Kidney capillary endothelial cell (primary cell): ENCODE data around the gene CXCL10.
"Not testable (repeated sequence)": the region's sequence is repeated elsewhere in the genome, so short reads cannot be mapped to it uniquely, and the experiment has no call there.

ENCODE experiments used
- DNase-seq: peaks from one replicate; pipeline ENCODE4 v3.0.0-alpha.2; 2018; ENCODE audit warnings: low spot score

The CXCL10 gene

GRCh38 chr4:76028350-76028765 is 5.1 kb upstream of the CXCL10 start:
- peak; percentile 29 for DNase-seq

DNA sequence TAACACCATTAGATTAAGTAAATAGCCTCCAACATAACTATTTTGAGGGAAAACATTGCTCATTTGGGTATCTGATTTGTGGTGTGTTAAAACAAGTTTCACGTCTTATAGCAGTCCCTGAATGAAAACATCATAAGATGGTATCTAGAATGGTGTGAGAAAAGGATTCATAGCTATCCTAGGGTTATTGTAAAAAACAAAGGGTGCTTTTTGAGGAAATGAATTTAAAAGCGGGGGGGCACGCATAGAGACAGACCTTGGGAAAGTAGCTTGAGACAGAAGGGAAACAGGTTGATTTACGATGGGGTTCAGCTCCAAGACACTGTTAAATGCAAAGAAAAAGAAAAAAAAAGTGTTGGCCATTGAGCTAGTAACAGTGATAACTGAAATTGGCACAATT is 768 bp upstream of the CXCL10 start:
- DNase-seq, result no peak

DNA sequence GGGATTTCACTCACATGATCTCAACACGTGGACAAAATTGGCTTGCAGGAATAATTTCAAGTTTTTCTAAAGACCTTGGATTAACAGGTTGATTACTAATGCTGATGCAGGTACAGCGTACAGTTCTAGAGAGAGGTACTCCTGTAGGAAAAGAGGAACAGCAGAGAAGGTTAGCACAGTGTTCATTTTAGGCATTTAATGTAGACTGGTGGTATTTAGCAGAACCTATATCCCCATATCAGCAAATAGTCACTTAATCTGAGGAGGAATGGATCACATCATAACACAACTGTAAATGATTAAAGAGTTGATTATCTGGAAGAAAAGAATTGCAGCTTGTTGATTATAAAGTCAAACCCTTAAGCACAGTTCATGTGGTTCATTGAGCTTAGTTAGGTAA is 620 bp downstream of the CXCL10 start:
- DNase-seq, result no peak

DNA sequence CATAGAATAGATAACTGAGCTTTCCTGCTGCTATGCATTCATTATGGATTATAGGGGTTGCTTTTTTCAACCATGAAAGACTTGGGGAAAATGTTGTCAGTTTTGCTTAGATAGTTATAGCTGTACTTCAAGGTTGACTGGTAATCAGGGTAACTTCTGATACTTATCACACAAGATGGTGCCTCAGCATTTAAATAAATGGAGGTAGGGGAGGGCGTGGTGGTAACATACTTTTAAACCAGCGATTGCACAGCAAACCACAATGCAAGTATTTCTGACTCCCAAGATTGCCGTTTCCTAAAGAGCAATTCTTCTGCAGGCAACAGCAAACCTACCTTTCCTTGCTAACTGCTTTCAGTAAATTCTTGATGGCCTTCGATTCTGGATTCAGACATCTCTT is 1.3 kb downstream of the CXCL10 start:
- no peak for DNase-seq

GRCh38 chr4:76017056-76017686 is 6.1 kb downstream of the CXCL10 start:
- no peak for DNase-seq

- DNase-seq, result no peak
Observed at GRCh38 chr4:76016393-76016792, 6.9 kb downstream of the CXCL10 start.

GRCh38 chr4:76013540-76013939 is 9.8 kb downstream of the CXCL10 start:
- DNase-seq, result no peak

- DNase-seq, result peak; percentile 62
Observed at GRCh38 chr4:76012388-76012801, 10.9 kb downstream of the CXCL10 start.

GRCh38 chr4:76011700-76012387 is 11.5 kb downstream of the CXCL10 start:
- peak; percentile 66 for DNase-seq

- no peak for DNase-seq
Observed at GRCh38 chr4:76011018-76011670, 12.2 kb downstream of the CXCL10 start.

DNA sequence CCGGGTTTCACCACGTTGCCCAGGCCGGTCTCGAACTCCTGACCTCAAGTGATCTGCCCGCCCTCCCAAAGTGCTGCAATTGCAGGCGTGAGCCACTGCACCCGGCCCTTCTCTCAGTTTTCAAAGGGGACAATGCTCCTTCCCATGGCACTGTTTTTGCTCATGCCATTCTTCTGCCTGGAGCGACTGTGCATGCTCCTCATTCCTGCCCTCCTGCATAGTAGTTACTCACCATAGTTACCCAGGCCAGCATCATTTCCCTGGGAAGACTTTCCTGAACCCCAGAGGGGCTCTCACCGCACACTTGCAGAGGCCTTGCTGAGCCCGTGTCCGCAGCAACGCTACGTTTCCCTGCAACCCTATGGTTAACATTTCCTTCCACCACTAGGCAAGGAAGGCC is 12.7 kb downstream of the CXCL10 start:
- DNase-seq, result no peak

DNA sequence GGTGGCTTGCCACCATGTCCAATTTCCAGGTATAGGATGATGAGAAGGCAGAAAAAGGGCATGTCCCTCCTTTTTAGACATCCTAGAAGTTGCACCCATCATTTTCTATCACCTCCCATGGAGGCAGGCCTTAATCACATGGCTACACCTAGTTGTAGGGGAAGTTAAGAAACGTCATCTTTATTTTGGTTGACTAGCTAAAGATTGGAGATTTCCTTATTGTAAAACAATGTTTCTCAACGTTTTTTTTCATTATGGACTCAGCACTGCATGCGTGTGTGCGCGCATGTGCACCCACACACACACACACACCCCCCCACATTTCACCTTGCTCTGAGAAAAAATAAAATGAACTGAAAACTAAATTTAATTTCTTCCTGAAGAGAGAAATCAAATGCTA is 14.0 kb downstream of the CXCL10 start:
- DNase-seq, result no peak

DNA sequence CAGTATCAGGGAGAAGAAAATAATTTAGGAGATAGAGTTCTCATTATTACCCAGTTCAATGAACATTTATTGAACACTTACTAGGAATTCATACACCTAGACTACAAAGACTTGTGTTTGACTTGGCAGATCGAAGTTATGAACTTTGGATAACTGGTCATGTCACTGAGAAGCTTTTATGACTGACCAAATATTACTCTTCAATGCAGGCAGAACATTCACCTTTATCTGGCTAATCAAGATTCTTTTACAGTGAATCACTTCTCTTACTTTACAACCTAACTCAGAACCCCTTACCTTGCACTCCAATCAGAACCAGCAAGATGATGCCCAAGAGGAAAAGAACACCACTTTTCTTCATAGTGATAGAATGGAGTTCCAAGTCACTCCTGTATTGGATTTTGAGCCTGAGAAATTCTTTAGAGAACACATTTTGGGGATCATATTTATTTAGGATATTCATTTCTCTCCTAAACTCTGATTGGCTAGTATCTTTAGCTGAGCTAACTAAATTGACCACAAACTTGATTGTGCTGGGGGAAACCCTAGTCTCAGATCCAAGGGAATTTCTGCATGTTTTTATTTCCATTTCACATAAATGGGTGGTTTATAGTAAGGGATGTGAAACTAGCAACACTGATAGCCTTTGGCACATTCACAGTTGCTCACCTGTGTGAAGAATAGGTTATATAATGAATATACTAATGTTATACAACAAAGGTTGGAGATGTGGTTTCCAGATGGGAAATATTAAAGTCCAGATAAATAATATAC is 16.0 kb downstream of the CXCL10 start, which contains the start of gene CXCL9:
Gene CXCL9, minus strand, starts transcription at position 421 of the 774 bp plus-strand sequence. Its CDS starts 60 bp downstream, at position 361.
- no peak for DNase-seq

GRCh38 chr4:76003620-76004019 is 19.7 kb downstream of the CXCL10 start:
- no peak for DNase-seq

DNA sequence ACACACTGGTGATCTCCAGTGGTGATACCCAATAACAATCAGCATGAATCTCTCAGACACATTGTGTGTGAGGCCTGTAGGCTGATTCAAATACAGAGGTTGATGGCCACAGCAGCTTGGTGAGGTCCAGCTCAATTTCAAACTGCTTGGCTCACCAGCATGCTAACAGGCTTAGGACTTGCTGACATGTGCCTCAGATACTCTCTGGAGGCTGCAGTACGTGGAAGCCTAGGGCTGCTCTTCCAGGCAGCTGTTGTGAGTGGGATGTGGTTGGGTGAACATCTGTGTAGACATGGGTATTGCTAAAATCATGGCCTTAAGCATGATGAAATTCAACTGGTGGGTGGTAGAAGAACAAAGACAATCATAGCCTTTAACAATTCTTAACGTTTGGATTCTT is 20.3 kb downstream of the CXCL10 start:
- DNase-seq, result no peak

GRCh38 chr4:76002176-76002575 is 21.1 kb downstream of the CXCL10 start:
- DNase-seq, result peak; percentile 70

GRCh38 chr4:76001700-76002099 is 21.6 kb downstream of the CXCL10 start:
- DNase-seq, result no peak

- DNase-seq, result no peak
Observed at GRCh38 chr4:76000279-76000678, 23.0 kb downstream of the CXCL10 start.

- DNase-seq, result not testable (repeated sequence)
Observed at GRCh38 chr4:75998525-75999147, 24.7 kb downstream of the CXCL10 start.

DNA sequence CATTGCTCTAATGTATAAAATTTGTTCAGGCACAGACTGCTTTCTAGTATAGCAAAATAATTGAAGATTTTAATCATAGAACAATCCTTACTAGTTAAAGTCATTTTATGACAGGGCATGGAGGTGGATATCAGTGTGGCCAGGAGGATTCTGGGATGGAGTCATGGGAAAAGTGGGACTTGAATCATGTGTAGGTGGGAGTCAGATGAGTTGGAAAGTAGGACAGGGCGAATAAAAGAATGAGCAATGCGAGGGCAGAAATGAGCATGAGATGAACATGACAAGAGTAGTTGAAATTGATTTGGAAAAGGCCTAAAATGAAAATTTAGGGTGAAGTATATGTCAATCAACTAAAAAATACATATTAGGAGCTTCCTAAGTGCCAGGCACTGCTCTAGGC is 25.4 kb downstream of the CXCL10 start:
- DNase-seq, result no peak

DNA sequence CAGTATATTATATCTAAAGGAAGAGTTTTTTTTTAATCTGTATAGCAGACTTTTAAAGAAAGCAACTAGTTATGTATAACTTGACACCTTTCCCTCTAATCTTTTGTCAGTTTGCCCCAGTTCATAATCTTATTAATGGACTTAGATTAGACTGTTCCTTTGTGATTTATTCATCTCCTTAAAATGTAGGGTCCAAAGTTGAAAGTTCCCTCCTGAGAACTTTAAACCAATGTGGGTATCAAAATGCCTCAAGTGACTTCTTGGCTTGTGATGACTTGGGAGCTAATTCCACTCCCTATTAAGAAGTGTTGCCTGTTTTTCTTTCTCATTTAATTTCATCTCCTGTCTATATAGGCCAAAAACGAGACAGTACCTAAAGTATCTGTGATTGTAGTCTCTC is 26.2 kb downstream of the CXCL10 start:
- no peak for DNase-seq

GRCh38 chr4:75995727-75996126 is 27.6 kb downstream of the CXCL10 start:
- peak; percentile 74 for DNase-seq
